ENCODE results near the gene ZNF283. TPM values are rescaled to one million over a fixed set of nuclear protein-coding genes. Genes with fewer than 3 reads are reported as not detected.

ZNF283 gene
- 11.4 and 14.1 TPM in 2 replicates for total RNA-seq

DNA sequence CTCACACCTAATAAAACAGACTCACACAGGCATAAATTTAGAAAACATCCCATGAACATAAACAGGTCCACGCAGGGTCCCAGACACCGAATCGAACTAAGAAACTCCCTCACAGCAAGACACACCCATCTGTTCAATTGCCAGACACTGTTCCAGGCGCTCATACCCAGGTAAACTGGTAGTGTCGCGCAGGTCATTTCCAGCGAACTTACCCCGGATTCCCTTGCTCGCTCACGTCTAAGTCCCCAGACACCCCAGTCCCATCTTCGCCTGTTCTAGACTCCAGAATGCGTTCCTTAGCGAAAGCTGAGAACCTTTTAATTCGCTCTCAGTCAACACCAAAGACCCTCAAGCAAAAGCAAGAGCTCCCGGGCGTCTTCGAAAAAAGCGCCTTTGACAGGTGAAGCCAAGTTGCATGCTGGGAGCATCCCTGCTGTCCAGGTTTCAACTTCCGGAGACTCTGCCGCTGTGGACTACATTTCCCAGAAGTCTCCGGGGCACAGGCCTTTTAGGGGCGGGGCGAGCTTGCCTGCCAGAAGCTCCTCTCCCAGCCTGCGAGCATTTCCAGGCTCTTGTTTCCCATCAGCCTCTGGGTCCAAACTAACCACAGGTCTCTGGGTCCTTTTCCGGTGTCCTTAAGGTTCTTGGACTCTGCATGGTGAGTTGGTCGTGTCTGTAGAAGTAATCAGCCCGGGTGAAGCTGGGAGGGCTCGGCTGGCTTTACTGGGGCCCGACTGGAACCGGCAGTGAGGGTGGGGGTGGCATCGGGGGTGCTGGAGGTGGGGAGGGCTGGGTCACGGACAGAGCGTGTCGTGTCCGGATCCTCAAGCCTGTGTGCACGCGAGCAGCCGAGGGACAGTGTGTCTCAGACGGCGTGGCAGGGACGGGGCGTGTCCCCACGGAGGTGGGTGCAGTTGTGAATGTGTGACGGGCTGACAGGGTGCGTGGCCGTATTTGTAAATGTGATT lies at the start of gene ZNF283:
TSS of gene ZNF283 (plus strand) at position 535 of the 968 bp plus-strand sequence. CDS start 6,184 bp downstream, outside the sequence.

DNA sequence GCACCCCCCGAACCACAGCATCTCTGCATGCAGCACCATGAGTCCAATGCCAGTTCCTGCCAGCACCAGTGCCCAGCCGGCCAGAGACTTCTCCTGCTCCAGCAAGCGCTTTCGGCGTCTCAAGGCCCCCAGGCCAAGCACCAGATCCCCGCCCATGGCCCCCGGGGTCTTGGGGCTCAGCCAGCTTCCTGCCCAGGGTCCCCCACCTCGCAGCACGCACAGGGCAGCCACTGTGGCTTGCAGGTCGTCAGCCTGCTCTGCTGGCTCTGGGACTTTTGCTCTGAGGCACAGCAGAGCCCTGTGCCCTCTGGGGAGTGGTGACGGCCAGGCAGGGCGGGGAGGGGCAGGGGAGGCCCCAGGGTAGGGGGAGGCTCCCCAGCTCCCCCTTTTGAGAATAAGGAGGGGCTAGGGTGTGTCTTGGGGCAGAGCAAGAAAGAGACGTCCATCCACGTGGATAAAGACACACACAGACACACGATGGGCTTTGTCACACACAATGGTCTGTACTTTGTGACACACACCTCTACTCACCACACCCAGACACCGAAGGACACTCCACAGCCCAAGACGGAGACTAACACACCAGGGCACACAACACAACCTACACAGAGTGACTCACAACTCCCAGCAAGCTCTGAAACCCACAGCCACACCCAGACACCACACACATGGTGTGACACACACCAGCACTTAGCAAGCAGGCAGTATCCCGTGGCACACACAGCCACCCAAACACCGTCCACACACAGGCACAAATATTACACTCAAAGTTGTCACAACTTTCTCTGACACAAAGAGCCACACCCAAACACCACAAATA lies 46.2 kb upstream of the ZNF283 start, which contains the start of gene KCNN4:
TSS of gene KCNN4 (minus strand) at position 268 of the 820 bp plus-strand sequence. CDS start at position 156, 112 bp downstream.

DNA sequence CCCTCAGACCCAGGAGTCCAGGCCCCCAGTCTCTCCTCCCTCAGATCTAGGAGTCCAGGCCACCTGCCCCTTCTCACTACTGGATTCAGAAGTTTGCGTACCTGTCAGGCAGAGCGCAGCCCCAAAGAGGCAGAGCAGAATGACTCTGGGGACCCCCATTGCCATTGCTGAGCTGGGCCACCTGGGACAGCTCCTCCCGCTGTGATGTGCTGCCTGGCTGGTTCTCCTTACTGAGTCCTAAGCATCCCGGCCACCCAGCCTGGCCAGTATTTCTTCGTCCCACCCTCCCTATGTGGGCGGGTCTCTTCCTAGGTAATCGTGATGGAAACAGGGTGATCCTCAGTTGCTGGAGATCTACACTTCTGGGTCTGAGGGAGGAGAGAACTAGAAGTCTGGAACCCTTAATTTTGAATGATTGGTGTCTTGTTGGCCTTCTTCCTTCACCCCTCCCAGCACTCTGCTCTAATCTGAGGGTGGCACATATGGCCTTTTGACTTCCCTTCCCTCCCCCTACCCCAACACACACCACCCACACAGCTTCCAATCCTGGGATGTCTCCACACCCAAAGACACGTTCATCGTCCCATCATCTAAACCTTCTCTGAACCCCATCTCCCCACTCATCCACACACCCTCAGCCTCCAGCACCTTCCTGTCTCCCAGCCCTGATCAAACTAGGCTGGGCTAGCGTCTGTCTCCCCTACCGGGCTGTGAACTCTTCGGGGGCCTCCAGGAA lies 24.7 kb upstream of the ZNF283 start, which contains the start of gene LYPD5:
TSS of gene LYPD5 (minus strand) at position 232 of the 736 bp plus-strand sequence. CDS start at position 165, 67 bp downstream.

DNA sequence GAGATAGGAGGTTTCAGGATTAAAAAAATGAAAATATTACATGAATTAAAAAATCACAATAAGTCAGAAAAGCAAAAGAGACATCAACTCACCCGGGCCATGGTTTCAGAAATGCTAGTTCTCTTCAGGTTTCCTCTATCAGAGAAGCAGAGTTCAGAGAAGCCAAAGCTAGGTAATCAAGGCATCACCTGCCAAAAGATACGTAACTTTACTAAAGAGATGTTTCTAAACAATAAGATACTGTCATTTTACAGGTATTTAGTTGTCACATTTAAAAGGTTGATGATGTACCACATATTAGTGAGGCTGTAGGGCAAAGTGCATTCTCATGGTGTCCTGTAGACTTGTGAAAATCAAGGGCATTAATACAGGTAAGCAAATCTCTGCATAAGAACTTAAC lies 56.7 kb downstream of the ZNF283 start, which contains the start of gene ZNF404:
TSS of gene ZNF404 (minus strand) at position 101 of the 400 bp plus-strand sequence.

Other genes starting within 250 kb of the ZNF283 start
- 15.6 and 17.4 TPM in 2 replicates for gene IRGQ, start 231.2 kb upstream of the ZNF283 start, total RNA-seq
- 7.1 and 11.4 TPM in 2 replicates for gene ZNF576, start 230.7 kb upstream of the ZNF283 start, total RNA-seq
- not detected in 2 replicates for gene SRRM5, start 215.2 kb upstream of the ZNF283 start, total RNA-seq
- 35.0 and 37.5 TPM in 2 replicates for gene ZNF428, start 207.7 kb upstream of the ZNF283 start, total RNA-seq
- 2.0 and 3.0 TPM in 2 replicates for gene CADM4, start 187.5 kb upstream of the ZNF283 start, total RNA-seq
- gene PLAUR, start 157.2 kb upstream of the ZNF283 start, total RNA-seq: 75.2 and 84.7 TPM in 2 replicates
- gene IRGC, start 111.2 kb upstream of the ZNF283 start, total RNA-seq: not detected in 2 replicates
- gene SMG9, start 72.4 kb upstream of the ZNF283 start, total RNA-seq: 5.5 and 7.4 TPM in 2 replicates
- 0.28 and 0.55 TPM in 2 replicates for gene KCNN4, start 46.3 kb upstream of the ZNF283 start, total RNA-seq
- 0.14 and 0.74 TPM in 2 replicates for gene LYPD5, start 24.9 kb upstream of the ZNF283 start, total RNA-seq
- 3.3 and 3.4 TPM in 2 replicates for gene ZNF404, start 56.6 kb downstream of the ZNF283 start, total RNA-seq
- gene ZNF45, start 108.0 kb downstream of the ZNF283 start, total RNA-seq: 16.8 and 20.5 TPM in 2 replicates
- gene ZNF221, start 123.9 kb downstream of the ZNF283 start, total RNA-seq: 6.8 and 7.4 TPM in 2 replicates
- 4.9 and 7.8 TPM in 2 replicates for gene ZNF155, start 156.9 kb downstream of the ZNF283 start, total RNA-seq
- 4.6 and 4.7 TPM in 2 replicates for gene ZNF230, start 175.6 kb downstream of the ZNF283 start, total RNA-seq
- 7.0 and 8.0 TPM in 2 replicates for gene ZNF222, start 198.1 kb downstream of the ZNF283 start, total RNA-seq
- 4.1 TPM in 2 replicates for gene ZNF223, start 224.7 kb downstream of the ZNF283 start, total RNA-seq
- gene ZNF284, start 244.8 kb downstream of the ZNF283 start, total RNA-seq: 2.7 and 3.2 TPM in 2 replicates